Transverse colon (tissue), 4 donors: Measurements from ENCODE around the gene FOXP1.

ENCODE experiments used
- EP300 ChIP-seq: sonication (generic); formaldehyde crosslinking; IDR thresholded peaks from one replicate; pipeline ENCODE4 v1.6.1; 2017; ENCODE audit warnings: antibody characterized with exemption, low read depth
- POLR2A ChIP-seq: fragments of 450-650 bp; IDR thresholded peaks from one replicate; pipeline ENCODE4 v1.6.1; 2016; ENCODE audit warnings: antibody characterized with exemption, mild to moderate bottlenecking, moderate library complexity
- POLR2AphosphoS5 ChIP-seq, 3 donors: sonication (generic); formaldehyde crosslinking; IDR thresholded peaks; one replicate each; pipeline ENCODE4 v1.6.1; 2016; ENCODE audit warnings: antibody characterized with exemption in 3 of 3
- TF ChIP-seq, protein P1 (sequence below), 5 experiments: fragments of 200-600 bp in 3 of 5; fragments of 450-650 bp in 2 of 5; sonication (generic) in 3 of 5; IDR thresholded peaks; 1 replicate in 2 of 5; 2 replicates in 3 of 5; pipeline ENCODE4 v1.5.1; 2016 to 2017; ENCODE audit warnings: antibody characterized with exemption in 5 of 5, inconsistent platforms in 3 of 5, mild to moderate bottlenecking in 2 of 5, moderate library complexity in 1 of 5

DNA sequence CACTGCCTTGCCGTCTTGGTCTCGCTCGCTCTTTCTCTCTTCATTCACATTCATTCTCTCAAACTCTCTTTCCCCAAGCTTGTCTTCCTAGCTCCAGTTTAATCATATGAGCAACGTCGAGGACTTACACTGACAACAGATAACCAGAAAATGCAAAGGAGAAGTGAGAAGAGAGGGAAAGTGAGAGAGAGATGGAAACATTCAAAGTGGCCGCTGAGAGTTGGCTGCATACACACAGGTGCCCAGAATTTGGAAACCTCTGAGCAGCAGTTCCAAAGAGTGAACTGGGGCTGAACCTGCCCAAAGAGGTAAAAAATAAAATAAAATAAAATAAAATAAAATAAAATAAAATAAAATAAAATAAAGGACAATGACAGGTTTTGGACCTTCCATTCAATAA lies 583.0 kb downstream of the FOXP1 start:
- TF ChIP-seq POLR2A, result no peak
- TF ChIP-seq, protein P1, sequence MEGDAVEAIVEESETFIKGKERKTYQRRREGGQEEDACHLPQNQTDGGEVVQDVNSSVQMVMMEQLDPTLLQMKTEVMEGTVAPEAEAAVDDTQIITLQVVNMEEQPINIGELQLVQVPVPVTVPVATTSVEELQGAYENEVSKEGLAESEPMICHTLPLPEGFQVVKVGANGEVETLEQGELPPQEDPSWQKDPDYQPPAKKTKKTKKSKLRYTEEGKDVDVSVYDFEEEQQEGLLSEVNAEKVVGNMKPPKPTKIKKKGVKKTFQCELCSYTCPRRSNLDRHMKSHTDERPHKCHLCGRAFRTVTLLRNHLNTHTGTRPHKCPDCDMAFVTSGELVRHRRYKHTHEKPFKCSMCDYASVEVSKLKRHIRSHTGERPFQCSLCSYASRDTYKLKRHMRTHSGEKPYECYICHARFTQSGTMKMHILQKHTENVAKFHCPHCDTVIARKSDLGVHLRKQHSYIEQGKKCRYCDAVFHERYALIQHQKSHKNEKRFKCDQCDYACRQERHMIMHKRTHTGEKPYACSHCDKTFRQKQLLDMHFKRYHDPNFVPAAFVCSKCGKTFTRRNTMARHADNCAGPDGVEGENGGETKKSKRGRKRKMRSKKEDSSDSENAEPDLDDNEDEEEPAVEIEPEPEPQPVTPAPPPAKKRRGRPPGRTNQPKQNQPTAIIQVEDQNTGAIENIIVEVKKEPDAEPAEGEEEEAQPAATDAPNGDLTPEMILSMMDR (IDR thresholded peaks at IDR 0.05), result no peak
- TF ChIP-seq POLR2AphosphoS5 (IDR thresholded peaks at IDR 0.05), result no peak
- TF ChIP-seq EP300, result no peak
